GM12891 (cell line): Measurements from ENCODE around the gene TUBGCP4.

ENCODE experiments used
- POLR2A ChIP-seq: IDR thresholded peaks from 2 replicates; pipeline ENCODE4 v1.6.1; 2011; ENCODE audit warnings: low read depth, low read length, control low read depth
- POLR2AphosphoS5 ChIP-seq: IDR thresholded peaks from 2 replicates; pipeline ENCODE4 v1.6.1; 2011; ENCODE audit warnings: low read depth, low read length, control low read depth
- TAF1 ChIP-seq: IDR thresholded peaks from 2 replicates; pipeline ENCODE4 v1.6.1; 2011; ENCODE audit warnings: low read depth, low read length, control low read depth

DNA sequence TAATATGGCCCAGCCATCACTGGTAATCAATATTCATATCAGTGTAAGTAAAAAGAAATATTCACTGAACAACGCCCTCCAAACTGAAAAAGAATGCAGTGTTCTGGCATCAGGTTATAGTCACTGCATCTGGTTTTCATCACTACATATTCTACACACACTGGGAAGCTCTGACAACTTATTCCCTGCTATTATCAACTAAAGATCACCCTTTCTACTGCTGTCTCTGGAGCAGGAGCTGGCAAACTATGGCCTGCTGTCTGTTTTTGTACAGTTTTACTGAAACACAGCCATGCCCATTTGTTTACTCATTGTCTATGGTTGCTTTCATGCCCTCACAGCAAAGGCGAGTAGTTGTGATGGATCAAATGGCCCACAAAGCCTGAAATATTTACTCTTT lies 35.3 kb downstream of the TUBGCP4 start:
- no peak for TF ChIP-seq POLR2A
- no peak for TF ChIP-seq POLR2AphosphoS5
- TF ChIP-seq TAF1 = no peak
